GM21786 (cell line): ENCODE measurements around the gene DDX18.
"Not testable (repeated sequence)": the region's sequence is repeated elsewhere in the genome, so short reads cannot be mapped to it uniquely, and the experiment has no call there.

ENCODE experiments used
- ATAC-seq: cut with Tn5 transposase; IDR thresholded peaks from one replicate; pipeline ENCODE4 v1.9.1; 2021; ENCODE audit not compliant: unreplicated experiment

DDX18 gene

GRCh38 chr2:117814417-117815264 is at the start of gene DDX18:
Gene DDX18, plus strand, starts transcription at chr2:117814691. Its CDS starts 87 bp downstream, at chr2:117814778.
- ATAC-seq = peak; percentile 95

GRCh38 chr2:117770730-117771129 is 43.8 kb upstream of the DDX18 start:
- ATAC-seq = no peak

GRCh38 chr2:117771969-117772630 is 42.4 kb upstream of the DDX18 start:
- no peak for ATAC-seq

- ATAC-seq = no peak
Measured at GRCh38 chr2:117774716-117775115, 39.8 kb upstream of the DDX18 start.

GRCh38 chr2:117775703-117776219 is 38.7 kb upstream of the DDX18 start:
- no peak for ATAC-seq

GRCh38 chr2:117776888-117777287 is 37.6 kb upstream of the DDX18 start:
- no peak for ATAC-seq

GRCh38 chr2:117785740-117786139 is 28.8 kb upstream of the DDX18 start:
- ATAC-seq = peak; percentile 45

GRCh38 chr2:117786520-117786919 is 28.0 kb upstream of the DDX18 start:
- ATAC-seq = no peak

- no peak for ATAC-seq
Measured at GRCh38 chr2:117789505-117789904, 25.0 kb upstream of the DDX18 start.

- no peak for ATAC-seq
Measured at GRCh38 chr2:117794668-117795067, 19.8 kb upstream of the DDX18 start.

GRCh38 chr2:117801826-117802225 is 12.7 kb upstream of the DDX18 start:
- no peak for ATAC-seq

GRCh38 chr2:117803644-117804325 is 10.7 kb upstream of the DDX18 start:
- ATAC-seq = not testable (repeated sequence)

- ATAC-seq = no peak
Measured at GRCh38 chr2:117812443-117812842, 2.0 kb upstream of the DDX18 start.

GRCh38 chr2:117815946-117816345 is 1.5 kb downstream of the DDX18 start:
- no peak for ATAC-seq

- no peak for ATAC-seq
Measured at GRCh38 chr2:117818921-117819320, 4.4 kb downstream of the DDX18 start.

- peak; percentile 74 for ATAC-seq
Measured at GRCh38 chr2:117820444-117820843, 6.0 kb downstream of the DDX18 start.

GRCh38 chr2:117825437-117825836 is 10.9 kb downstream of the DDX18 start:
- ATAC-seq = no peak

GRCh38 chr2:117827464-117827863 is 13.0 kb downstream of the DDX18 start:
- not testable (repeated sequence) for ATAC-seq

GRCh38 chr2:117828870-117829269 is 14.4 kb downstream of the DDX18 start:
- ATAC-seq = no peak

GRCh38 chr2:117832332-117832731 is 17.8 kb downstream of the DDX18 start:
- ATAC-seq = no peak

GRCh38 chr2:117832905-117833613 is 18.6 kb downstream of the DDX18 start:
- no peak for ATAC-seq
